ENCODE measurements around the gene MRM3. TPM values are rescaled to one million over a fixed set of nuclear protein-coding genes. Genes with fewer than 3 reads are reported as not detected.

Gene MRM3
- total and polyA plus RNA-seq, 2 experiments from 2014 or later: 17.7 to 23.4 TPM

DNA sequence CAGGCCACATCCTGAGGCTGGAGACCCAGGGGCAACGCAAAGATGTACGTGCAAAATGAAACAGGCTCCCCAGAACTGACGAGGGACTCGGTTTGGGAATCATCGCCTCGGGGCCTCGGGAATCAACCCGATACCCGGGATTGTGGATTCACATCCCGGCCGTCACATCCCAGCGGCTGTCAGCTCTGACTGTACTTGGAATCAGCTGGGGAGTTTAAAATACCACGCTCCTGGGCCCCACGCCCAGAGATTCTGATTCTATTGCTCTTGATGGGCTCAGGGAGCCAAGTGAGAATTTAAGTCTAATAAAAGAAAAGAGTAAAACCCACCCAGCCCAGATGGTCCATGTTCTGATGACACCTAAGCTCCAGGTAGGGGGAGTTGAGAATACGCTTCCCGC, 42.2 kb downstream of the MRM3 start (continued):
- TF ChIP-seq, protein P1, sequence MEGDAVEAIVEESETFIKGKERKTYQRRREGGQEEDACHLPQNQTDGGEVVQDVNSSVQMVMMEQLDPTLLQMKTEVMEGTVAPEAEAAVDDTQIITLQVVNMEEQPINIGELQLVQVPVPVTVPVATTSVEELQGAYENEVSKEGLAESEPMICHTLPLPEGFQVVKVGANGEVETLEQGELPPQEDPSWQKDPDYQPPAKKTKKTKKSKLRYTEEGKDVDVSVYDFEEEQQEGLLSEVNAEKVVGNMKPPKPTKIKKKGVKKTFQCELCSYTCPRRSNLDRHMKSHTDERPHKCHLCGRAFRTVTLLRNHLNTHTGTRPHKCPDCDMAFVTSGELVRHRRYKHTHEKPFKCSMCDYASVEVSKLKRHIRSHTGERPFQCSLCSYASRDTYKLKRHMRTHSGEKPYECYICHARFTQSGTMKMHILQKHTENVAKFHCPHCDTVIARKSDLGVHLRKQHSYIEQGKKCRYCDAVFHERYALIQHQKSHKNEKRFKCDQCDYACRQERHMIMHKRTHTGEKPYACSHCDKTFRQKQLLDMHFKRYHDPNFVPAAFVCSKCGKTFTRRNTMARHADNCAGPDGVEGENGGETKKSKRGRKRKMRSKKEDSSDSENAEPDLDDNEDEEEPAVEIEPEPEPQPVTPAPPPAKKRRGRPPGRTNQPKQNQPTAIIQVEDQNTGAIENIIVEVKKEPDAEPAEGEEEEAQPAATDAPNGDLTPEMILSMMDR (conservative IDR thresholded peaks at IDR 0.05; ENCODE audit: low read depth in 2 of 2): no peak

DNA sequence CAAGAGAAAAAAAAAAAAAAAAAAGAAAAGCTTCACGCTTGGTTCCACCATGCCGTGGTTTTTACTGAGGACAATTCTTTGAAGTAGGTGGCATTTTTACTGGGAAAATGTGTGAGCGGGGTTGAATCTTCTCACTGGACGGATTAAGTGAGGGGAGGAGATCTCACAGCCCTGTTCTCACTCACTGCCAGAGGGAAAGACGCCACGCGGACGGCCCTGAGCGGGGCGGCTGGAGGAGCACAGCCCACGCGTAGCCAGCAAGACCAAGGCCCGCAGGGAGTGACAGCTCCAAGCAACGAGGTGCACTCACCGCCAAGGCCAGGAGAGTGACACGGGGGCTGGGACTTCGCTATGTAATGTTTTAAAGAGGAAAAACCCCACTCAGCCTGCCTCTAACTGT, 43.1 kb downstream of the MRM3 start:
- Histone ChIP-seq H3K27me3 (ENCODE audit: insufficient read depth) (no peaks in the 10 kb centered on the region), H3K4me2 (no peak overlapping the region), H3K9me2 (ENCODE audit: insufficient read depth) (no peaks in the 10 kb centered on the region), H3F3A (replicated peaks; ENCODE audit: low read depth) (no peaks in the 10 kb centered on the region), H4K20me1 (replicated peaks; ENCODE audit: insufficient read depth) (peaks cover 8% of the 10 kb centered on the region), H3K4me3 (no peak overlapping the region), H3K4me1 (ENCODE audit: insufficient read depth) (no peaks in the 10 kb centered on the region), H2AFZ (no peak overlapping the region), H3K79me2 (replicated peaks; ENCODE audit: insufficient read depth) (peaks cover 24% of the 10 kb centered on the region), H3K36me3 (ENCODE audit: insufficient read depth) (peaks cover 5% of the 10 kb centered on the region; the same call in 1 of the 2 replicates), H3K27ac (ENCODE audit: low read depth) (0 out of 2 replicates have a peak overlapping the region, but pooled peaks have one; percentile 45)
- DNase-seq (ENCODE audit: low spot score): no peak
- H3K27ac Mint-ChIP-seq: no peak overlapping the region
- no peak overlapping the region for H3K4me3 Mint-ChIP-seq
- H3K36me3 Mint-ChIP-seq (ENCODE audit: low read depth): peaks cover 33% of the 10 kb centered on the region
- no peaks in the 10 kb centered on the region for H3K27me3 Mint-ChIP-seq (ENCODE audit: insufficient read depth, low read depth, poor library complexity)
- ATAC-seq: no peak
- no peaks in the 10 kb centered on the region for H3K4me1 Mint-ChIP-seq
- no peaks in the 10 kb centered on the region for H3K9me3 Mint-ChIP-seq
- TF ChIP-seq STAT1 (IDR thresholded peaks at IDR 0.05; ENCODE audit: unreplicated experiment): no peak
- no peak for TF ChIP-seq JUNB (IDR thresholded peaks at IDR 0.05; ENCODE audit: unreplicated experiment)
- TF ChIP-seq ZNF114 (CRISPR knock-in tag; IDR thresholded peaks at IDR 0.05): no peak
- TF ChIP-seq, protein P2, sequence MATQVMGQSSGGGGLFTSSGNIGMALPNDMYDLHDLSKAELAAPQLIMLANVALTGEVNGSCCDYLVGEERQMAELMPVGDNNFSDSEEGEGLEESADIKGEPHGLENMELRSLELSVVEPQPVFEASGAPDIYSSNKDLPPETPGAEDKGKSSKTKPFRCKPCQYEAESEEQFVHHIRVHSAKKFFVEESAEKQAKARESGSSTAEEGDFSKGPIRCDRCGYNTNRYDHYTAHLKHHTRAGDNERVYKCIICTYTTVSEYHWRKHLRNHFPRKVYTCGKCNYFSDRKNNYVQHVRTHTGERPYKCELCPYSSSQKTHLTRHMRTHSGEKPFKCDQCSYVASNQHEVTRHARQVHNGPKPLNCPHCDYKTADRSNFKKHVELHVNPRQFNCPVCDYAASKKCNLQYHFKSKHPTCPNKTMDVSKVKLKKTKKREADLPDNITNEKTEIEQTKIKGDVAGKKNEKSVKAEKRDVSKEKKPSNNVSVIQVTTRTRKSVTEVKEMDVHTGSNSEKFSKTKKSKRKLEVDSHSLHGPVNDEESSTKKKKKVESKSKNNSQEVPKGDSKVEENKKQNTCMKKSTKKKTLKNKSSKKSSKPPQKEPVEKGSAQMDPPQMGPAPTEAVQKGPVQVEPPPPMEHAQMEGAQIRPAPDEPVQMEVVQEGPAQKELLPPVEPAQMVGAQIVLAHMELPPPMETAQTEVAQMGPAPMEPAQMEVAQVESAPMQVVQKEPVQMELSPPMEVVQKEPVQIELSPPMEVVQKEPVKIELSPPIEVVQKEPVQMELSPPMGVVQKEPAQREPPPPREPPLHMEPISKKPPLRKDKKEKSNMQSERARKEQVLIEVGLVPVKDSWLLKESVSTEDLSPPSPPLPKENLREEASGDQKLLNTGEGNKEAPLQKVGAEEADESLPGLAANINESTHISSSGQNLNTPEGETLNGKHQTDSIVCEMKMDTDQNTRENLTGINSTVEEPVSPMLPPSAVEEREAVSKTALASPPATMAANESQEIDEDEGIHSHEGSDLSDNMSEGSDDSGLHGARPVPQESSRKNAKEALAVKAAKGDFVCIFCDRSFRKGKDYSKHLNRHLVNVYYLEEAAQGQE (IDR thresholded peaks at IDR 0.05; ENCODE audit: unreplicated experiment): no peak
- no peak for TF ChIP-seq EZH2 (IDR thresholded peaks at IDR 0.05; ENCODE audit: low read depth, unreplicated experiment)
- TF ChIP-seq, protein P1 (conservative IDR thresholded peaks at IDR 0.05; ENCODE audit: low read depth in 2 of 2): no peak
- TF ChIP-seq POLR2AphosphoS5 (IDR thresholded peaks at IDR 0.05; ENCODE audit: low read depth): no peak
- TF ChIP-seq NANOG (IDR thresholded peaks at IDR 0.05; ENCODE audit: borderline replicate concordance): no peak
- TF ChIP-seq, protein P3, sequence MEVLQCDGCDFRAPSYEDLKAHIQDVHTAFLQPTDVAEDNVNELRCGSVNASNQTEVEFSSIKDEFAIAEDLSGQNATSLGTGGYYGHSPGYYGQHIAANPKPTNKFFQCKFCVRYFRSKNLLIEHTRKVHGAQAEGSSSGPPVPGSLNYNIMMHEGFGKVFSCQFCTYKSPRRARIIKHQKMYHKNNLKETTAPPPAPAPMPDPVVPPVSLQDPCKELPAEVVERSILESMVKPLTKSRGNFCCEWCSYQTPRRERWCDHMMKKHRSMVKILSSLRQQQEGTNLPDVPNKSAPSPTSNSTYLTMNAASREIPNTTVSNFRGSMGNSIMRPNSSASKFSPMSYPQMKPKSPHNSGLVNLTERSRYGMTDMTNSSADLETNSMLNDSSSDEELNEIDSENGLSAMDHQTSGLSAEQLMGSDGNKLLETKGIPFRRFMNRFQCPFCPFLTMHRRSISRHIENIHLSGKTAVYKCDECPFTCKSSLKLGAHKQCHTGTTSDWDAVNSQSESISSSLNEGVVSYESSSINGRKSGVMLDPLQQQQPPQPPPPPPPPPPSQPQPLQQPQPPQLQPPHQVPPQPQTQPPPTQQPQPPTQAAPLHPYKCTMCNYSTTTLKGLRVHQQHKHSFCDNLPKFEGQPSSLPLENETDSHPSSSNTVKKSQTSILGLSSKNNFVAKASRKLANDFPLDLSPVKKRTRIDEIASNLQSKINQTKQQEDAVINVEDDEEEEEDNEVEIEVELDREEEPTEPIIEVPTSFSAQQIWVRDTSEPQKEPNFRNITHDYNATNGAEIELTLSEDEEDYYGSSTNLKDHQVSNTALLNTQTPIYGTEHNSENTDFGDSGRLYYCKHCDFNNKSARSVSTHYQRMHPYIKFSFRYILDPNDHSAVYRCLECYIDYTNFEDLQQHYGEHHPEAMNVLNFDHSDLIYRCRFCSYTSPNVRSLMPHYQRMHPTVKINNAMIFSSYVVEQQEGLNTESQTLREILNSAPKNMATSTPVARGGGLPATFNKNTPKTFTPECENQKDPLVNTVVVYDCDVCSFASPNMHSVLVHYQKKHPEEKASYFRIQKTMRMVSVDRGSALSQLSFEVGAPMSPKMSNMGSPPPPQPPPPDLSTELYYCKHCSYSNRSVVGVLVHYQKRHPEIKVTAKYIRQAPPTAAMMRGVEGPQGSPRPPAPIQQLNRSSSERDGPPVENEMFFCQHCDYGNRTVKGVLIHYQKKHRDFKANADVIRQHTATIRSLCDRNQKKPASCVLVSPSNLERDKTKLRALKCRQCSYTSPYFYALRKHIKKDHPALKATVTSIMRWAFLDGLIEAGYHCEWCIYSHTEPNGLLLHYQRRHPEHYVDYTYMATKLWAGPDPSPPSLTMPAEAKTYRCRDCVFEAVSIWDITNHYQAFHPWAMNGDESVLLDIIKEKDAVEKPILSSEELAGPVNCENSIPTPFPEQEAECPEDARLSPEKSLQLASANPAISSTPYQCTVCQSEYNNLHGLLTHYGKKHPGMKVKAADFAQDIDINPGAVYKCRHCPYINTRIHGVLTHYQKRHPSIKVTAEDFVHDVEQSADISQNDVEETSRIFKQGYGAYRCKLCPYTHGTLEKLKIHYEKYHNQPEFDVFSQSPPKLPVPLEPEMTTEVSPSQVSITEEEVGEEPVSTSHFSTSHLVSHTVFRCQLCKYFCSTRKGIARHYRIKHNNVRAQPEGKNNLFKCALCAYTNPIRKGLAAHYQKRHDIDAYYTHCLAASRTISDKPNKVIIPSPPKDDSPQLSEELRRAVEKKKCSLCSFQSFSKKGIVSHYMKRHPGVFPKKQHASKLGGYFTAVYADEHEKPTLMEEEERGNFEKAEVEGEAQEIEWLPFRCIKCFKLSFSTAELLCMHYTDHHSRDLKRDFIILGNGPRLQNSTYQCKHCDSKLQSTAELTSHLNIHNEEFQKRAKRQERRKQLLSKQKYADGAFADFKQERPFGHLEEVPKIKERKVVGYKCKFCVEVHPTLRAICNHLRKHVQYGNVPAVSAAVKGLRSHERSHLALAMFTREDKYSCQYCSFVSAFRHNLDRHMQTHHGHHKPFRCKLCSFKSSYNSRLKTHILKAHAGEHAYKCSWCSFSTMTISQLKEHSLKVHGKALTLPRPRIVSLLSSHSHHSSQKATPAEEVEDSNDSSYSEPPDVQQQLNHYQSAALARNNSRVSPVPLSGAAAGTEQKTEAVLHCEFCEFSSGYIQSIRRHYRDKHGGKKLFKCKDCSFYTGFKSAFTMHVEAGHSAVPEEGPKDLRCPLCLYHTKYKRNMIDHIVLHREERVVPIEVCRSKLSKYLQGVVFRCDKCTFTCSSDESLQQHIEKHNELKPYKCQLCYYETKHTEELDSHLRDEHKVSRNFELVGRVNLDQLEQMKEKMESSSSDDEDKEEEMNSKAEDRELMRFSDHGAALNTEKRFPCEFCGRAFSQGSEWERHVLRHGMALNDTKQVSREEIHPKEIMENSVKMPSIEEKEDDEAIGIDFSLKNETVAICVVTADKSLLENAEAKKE (CRISPR knock-in tag; IDR thresholded peaks at IDR 0.05): no peak
- TF ChIP-seq ZNF331 (CRISPR knock-in tag; IDR thresholded peaks at IDR 0.05; ENCODE audit: low read depth): no peak
- TF ChIP-seq EZH2phosphoT487 (IDR thresholded peaks at IDR 0.05; ENCODE audit: unreplicated experiment): no peak
